Measurements from ENCODE around the gene DBF4B. TPM values are rescaled to one million over a fixed set of nuclear protein-coding genes. Genes with fewer than 3 reads are reported as not detected.
"Not testable (repeated sequence)": the region's sequence is repeated elsewhere in the genome, so short reads cannot be mapped to it uniquely, and the experiment has no call there.

The DBF4B gene
- total RNA-seq, 4 donors from 2014 or later = 2.6 to 16.5 (median 4.1) TPM

DNA sequence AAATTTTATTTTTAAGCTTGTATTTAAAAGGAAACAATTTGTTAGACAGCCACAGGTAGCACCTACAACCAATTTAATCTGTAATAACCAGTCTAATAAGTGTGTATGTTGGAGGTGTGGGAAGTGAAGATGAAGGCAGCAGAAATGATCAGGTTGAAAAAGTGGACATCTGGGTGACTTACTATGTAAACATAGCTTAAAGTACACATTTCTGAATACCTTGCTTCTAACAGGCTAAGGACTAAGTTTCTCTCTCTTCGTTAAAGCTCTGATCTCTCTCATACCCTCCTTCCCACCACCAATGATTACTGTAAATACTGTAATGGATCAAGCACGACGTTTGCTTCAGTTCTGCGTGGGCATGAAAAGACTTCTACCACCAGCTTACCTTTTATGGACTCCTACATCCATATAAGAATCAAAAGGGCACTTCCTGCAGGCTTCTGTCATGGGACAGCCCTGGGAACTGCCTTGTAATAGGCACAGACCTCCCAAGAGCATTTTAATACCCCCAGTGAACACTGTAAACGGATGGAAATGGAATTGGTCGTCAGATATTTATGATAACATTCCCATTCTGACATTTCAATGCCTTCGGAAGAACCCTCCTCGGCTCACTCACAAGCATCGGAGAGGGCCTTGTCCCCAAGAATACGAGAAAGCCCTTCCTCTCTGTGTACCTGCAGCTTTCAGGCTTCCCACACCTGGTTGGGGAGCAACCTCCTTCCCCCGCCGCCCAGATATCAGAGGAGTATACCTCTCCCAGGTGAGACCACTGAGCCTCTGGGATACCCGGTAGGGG, 19.6 kb upstream of the DBF4B start:
- H3K36me3 ChIP-seq = peaks cover 0 to 6% (median 0%) of the 10 kb centered on the region in 3 donors
- H3K27me3 ChIP-seq = no peaks in the 10 kb centered on the region
- H3K4me3 ChIP-seq = peak overlapping the region; percentile 55 to 88 (median 80)
- H3K9me3 ChIP-seq = no peaks in the 10 kb centered on the region
- H3K4me1 ChIP-seq = peaks cover 0 to 10% (median 3%) of the 10 kb centered on the region in 4 donors
- no peak for DNase-seq
- TF ChIP-seq, protein P1, sequence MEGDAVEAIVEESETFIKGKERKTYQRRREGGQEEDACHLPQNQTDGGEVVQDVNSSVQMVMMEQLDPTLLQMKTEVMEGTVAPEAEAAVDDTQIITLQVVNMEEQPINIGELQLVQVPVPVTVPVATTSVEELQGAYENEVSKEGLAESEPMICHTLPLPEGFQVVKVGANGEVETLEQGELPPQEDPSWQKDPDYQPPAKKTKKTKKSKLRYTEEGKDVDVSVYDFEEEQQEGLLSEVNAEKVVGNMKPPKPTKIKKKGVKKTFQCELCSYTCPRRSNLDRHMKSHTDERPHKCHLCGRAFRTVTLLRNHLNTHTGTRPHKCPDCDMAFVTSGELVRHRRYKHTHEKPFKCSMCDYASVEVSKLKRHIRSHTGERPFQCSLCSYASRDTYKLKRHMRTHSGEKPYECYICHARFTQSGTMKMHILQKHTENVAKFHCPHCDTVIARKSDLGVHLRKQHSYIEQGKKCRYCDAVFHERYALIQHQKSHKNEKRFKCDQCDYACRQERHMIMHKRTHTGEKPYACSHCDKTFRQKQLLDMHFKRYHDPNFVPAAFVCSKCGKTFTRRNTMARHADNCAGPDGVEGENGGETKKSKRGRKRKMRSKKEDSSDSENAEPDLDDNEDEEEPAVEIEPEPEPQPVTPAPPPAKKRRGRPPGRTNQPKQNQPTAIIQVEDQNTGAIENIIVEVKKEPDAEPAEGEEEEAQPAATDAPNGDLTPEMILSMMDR (IDR thresholded peaks at IDR 0.05) = no peak
- TF ChIP-seq POLR2A (IDR thresholded peaks at IDR 0.05) = no peak
- H3K27ac ChIP-seq = peak overlapping the region; percentile 48 to 85 (median 75)

DNA sequence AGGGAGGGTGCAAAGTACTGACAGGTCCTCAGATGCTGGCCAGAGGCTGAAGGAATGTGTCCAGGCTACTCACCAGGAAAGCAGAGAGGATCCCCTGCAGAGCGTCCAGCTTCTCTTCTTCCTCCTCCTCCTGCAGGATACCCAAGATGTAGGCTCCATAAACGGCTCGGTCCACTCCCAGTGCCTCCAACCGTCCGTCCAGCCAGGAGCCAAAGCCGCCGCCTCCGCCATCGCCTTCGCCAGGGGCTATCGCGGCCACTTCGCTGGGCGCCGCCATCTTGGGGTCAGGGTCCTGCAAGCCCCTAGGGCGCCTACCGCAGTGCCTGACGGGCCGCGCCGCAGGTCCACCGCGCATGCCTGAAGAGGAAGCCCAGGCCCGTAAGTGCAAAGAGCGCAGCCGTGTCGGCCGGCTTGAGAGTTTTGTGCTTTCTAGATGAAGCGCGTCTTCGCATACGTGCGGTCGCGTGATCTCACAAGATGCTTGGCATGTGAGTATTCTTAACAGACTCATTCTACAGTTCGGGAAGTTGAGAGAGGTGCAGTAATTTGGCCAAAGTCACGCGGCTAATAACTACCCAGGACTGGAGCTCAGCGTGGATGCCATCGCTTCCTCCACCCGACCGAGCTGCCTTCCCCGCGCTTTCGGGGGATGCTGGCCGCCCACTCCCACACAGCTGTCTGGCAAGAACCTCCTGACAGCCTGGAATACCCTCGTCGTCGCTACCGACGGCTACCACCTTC, 18.8 kb upstream of the DBF4B start, which contains the start of gene CCDC43:
Gene CCDC43, minus strand, starts transcription at position 300 of the 741 bp plus-strand sequence. Its CDS starts 23 bp downstream, at position 277.
- peak; percentile 87 to 95 (median 91) for DNase-seq
- H3K4me3 ChIP-seq = peak within 1 kb of the TSS; percentile 55 to 88 (median 80)
- TF ChIP-seq, protein P1 (IDR thresholded peaks at IDR 0.05) = no peak
- TF ChIP-seq POLR2A (IDR thresholded peaks at IDR 0.05) = peak; percentile 29 to 54
- peak within 1 kb of the TSS; percentile 48 to 85 (median 75) for H3K27ac ChIP-seq
- no peaks in the 10 kb centered on the region for H3K27me3 ChIP-seq
- no peaks in the 10 kb centered on the region for H3K9me3 ChIP-seq
- no peaks in the 10 kb centered on the region for H3K36me3 ChIP-seq
- peaks cover 0 to 10% (median 3%) of the 10 kb centered on the region in 4 donors for H3K4me1 ChIP-seq

DNA sequence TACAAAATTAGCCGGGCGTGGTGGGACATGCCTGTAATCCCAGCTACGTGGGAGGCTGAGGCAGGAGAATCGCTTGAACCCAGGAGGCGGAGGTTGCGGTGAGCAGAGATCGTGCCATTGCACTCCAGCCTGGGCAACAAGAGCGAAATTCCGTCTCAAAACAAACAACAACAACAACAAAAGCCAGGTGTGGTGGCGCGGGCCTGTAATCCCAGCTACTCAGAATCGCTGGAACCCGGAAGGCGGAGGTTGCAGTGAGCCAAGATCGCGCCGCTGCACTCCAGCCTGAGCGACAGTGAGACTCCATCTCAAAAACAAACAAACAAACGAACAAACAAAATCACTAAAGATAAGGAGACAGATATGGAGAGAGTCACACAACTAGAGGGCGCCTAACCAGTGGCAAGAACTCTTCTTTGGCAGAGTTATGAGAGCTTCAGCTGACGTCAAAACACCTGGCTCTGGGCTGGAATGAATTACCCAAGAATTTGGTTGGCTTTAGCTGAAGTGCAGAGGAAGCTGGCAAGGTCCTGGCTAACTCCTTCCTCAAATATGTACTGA, 17.6 kb upstream of the DBF4B start:
- Histone ChIP-seq H3K4me3 (peak overlapping the region in 2 of 4 donors; percentile 87 to 88), H3K27ac (peak overlapping the region in 1 of 4 donors; percentile 85)
- H3K4me1 ChIP-seq, DNase-seq, H3K27me3 ChIP-seq, H3K9me3 ChIP-seq, H3K36me3 ChIP-seq: not testable (repeated sequence)

DNA sequence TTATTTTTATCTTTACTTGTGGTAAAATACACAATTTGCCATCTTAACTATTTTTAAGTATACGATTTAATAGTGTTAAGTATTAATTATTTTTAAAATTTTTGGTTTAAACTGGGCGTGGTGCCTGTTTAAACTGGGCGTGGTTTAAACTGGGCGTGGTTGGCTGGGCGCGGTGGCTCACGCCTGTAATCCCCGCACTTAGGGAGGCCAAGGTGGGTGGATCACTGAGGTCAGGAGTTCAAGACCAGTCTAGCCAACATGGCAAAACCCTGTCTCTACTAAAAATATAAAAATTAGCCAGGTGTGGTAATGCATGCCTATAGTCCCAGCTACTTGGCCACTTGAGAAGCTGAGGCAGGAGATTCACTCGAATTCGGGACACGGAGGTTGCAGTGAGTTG, 14.9 kb upstream of the DBF4B start:
- Histone ChIP-seq H3K4me1 (peaks cover 0 to 10% (median 2%) of the 10 kb centered on the region in 4 donors), H3K27ac (no peak overlapping the region), H3K9me3 (no peaks in the 10 kb centered on the region), H3K4me3 (no peak overlapping the region), H3K36me3 (no peaks in the 10 kb centered on the region), H3K27me3 (no peaks in the 10 kb centered on the region)
- no peak for TF ChIP-seq POLR2A (IDR thresholded peaks at IDR 0.05)
- TF ChIP-seq, protein P1 (IDR thresholded peaks at IDR 0.05) = no peak
- no peak for DNase-seq

DNA sequence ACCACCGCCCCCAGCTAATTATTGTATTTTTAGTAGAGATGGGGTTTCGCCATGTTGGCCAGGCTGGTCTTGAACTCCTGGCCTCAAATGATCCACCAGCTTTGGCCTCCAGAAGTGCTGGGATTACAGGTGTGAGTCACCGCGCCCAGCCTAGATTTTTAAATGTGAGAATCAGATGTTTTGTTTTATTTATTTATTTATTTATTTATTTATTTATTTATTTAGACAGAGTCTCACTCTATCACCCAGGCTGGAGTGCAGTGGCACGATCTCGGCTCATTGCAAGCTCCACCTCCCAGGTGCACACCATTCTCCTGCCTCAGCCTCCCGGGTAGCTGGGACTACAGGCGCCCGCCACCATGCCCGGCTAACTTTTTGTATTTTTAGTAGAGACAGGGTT, 8.2 kb upstream of the DBF4B start:
- DNase-seq, H3K27ac ChIP-seq: not testable (repeated sequence)

DNA sequence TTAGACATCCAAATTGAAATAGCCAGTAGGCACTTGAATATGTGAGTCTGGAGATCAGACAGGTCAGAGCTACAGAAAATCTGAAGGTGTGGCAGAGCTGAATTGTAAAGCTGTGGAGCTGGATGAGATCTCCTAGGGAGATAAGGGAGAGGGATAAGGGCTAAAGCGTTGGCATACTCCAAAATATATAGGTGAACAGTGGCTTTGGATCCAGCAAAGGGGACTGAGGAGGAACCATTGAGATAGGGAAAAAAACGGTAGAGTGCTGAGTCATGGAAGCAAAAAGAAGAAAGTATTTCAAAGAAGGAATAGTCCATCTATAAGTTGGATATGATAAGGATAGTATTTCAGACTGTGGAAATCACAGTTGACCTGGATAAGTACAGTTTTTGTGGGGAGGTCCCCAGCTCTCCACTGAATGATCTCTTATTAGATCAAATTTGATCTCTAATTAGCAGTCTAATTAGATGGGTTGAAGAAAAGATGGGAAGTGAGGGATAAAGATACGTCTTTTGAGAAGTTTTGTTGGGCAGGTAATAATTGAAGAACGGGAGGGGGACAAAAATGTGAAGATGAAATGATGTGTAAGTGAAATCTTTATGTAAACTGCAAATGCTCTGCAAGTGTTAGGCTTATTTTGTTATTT, 587 bp upstream of the DBF4B start:
- H3K36me3 ChIP-seq = no peaks in the 10 kb centered on the region
- H3K27ac ChIP-seq = peak overlapping the region; percentile 45 to 70 (median 54)
- DNase-seq = no peak
- H3K9me3 ChIP-seq = no peaks in the 10 kb centered on the region
- TF ChIP-seq, protein P1 (IDR thresholded peaks at IDR 0.05) = no peak
- no peak for TF ChIP-seq POLR2A (IDR thresholded peaks at IDR 0.05)
- no peaks in the 10 kb centered on the region for H3K27me3 ChIP-seq
- peaks cover 0 to 17% (median 2%) of the 10 kb centered on the region in 4 donors for H3K4me1 ChIP-seq
- H3K4me3 ChIP-seq = peak overlapping the region; percentile 56 to 90 (median 72)

More for the DNA sequence above, 8.2 kb upstream of the DBF4B start:
- not testable (repeated sequence) for H3K4me1 ChIP-seq, H3K36me3 ChIP-seq, H3K27me3 ChIP-seq, H3K4me3 ChIP-seq, H3K9me3 ChIP-seq
